Measurements from ENCODE around the gene PEX14.

The PEX14 gene

DNA sequence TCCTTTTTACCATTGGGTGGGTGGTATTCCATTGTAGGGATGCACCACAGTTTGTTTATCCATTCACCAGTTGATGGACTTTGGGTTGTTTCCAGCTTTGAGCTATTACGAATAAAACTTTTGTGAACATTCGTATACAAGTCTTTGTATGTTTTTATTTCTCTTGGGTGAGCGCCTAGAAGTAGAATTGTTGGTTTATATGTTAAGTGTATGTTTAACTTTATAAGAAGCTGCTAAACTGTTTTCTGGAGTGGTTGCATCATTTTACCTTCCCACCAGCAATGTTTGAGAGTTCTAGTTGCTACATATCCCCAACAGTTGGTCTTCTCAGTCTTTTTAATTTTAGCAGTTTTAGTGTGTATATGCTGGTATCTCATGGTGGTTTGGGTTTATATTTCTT, 132.5 kb downstream of the PEX14 start:
- no peaks in the 10 kb centered on the region for H3K36me3 ChIP-seq (ENCODE audit: insufficient read depth, low read length)
- H3K9me3 ChIP-seq (ENCODE audit: low read length) = no peaks in the 10 kb centered on the region
- H3K79me2 ChIP-seq (ENCODE audit: insufficient read depth, low read length) = no peaks in the 10 kb centered on the region
- H3K27me3 ChIP-seq (ENCODE audit: insufficient read depth, low read length) = no peaks in the 10 kb centered on the region
- no peak overlapping the region for H3K4me3 ChIP-seq (ENCODE audit: low read depth, low read length, poor library complexity, severe bottlenecking)
- no peak for TF ChIP-seq EZH2 (IDR thresholded peaks at IDR 0.05; ENCODE audit: borderline replicate concordance, low read length)
- H3K4me2 ChIP-seq (ENCODE audit: low read length) = no peak overlapping the region
- H2AFZ ChIP-seq (ENCODE audit: low read length) = no peak overlapping the region
- H3K27ac ChIP-seq (ENCODE audit: low read depth, low read length, poor library complexity, severe bottlenecking) = no peak overlapping the region
- no peaks in the 10 kb centered on the region for H3K4me1 ChIP-seq (ENCODE audit: insufficient read depth, low read length, severe bottlenecking)
- no peak overlapping the region for H3K9ac ChIP-seq (ENCODE audit: low read length)
- no peaks in the 10 kb centered on the region for H3F3A ChIP-seq (ENCODE audit: insufficient read depth, low read length)
- no peaks in the 10 kb centered on the region for H3K9me2 ChIP-seq (ENCODE audit: low read depth, low read length)
- H4K20me1 ChIP-seq (ENCODE audit: insufficient read depth, low read length) = no peaks in the 10 kb centered on the region

DNA sequence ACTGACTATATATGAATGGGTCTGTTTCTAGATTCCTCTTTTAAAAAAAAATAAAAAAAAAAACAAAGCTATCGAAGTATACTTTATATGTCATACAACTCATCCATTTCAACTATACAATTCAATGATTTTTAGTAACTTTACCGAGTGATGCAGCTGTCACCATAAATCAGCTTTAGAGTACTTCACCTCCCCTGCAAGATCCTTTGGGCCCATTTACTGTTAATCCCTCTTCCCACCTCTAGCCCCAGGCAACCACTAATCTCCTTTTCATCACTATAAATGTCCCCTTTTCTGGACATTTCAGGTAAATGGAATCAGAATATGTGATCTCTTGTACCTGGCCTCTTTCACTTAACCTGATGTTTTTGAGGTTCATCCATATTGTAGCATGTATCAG, 133.9 kb downstream of the PEX14 start:
- no peak overlapping the region for H3K4me3 ChIP-seq (ENCODE audit: low read depth, low read length, poor library complexity, severe bottlenecking)
- no peak overlapping the region for H3K27ac ChIP-seq (ENCODE audit: low read depth, low read length, poor library complexity, severe bottlenecking)
- no peak overlapping the region for H2AFZ ChIP-seq (ENCODE audit: low read length)
- no peak overlapping the region for H3K4me2 ChIP-seq (ENCODE audit: low read length)
- no peak overlapping the region for H3K9ac ChIP-seq (ENCODE audit: low read length)
- no peaks in the 10 kb centered on the region for H3K9me2 ChIP-seq (ENCODE audit: low read depth, low read length)
- no peaks in the 10 kb centered on the region for H3K9me3 ChIP-seq (ENCODE audit: low read length)
- H3F3A ChIP-seq (ENCODE audit: insufficient read depth, low read length) = no peaks in the 10 kb centered on the region
- TF ChIP-seq EZH2 (IDR thresholded peaks at IDR 0.05; ENCODE audit: borderline replicate concordance, low read length) = no peak
- TF ChIP-seq CTCF (IDR thresholded peaks at IDR 0.05; ENCODE audit: low read length) = no peak
- H3K79me2 ChIP-seq (ENCODE audit: insufficient read depth, low read length) = no peaks in the 10 kb centered on the region
- no peaks in the 10 kb centered on the region for H3K27me3 ChIP-seq (ENCODE audit: insufficient read depth, low read length)
- no peaks in the 10 kb centered on the region for H3K4me1 ChIP-seq (ENCODE audit: insufficient read depth, low read length, severe bottlenecking)
- H4K20me1 ChIP-seq (ENCODE audit: insufficient read depth, low read length) = no peaks in the 10 kb centered on the region
- H3K36me3 ChIP-seq (ENCODE audit: insufficient read depth, low read length) = no peaks in the 10 kb centered on the region

DNA sequence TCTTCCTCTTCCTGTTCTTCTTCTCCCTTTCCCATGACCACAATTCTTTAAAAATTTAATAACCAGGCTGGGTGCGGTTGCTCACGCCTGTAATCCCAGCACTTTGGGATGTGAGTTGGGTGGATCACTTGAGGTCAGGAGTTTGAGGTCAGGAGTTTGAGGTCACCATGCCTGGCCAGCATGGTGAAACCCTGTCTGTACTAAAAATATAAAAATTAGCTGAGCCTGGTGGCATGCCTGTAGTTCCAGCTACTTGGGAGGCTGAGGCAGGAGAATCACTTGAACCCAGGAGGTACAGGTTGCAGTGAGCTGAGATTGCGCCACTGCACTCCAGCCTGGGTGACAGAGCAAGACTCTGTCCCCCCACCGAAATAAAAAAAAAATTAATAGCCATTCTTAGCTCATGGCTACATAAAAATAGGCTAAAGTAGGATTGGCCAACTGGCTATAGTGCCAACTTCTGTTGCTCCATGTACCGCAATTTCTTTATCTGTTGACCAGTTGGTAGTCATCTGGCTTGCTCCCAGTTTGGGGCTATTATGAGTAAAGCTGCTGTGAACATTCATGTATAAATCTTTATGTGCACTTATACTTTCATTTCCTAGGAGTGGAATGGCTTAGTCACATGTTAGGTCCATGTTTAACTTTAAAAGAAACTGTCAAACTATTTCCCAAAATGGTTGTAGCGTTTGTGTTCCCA, 136.3 kb downstream of the PEX14 start:
- Histone ChIP-seq H3K4me1 (ENCODE audit: insufficient read depth, low read length, severe bottlenecking) (no peaks in the 10 kb centered on the region), H2AFZ (ENCODE audit: low read length) (no peak overlapping the region), H3K27ac (ENCODE audit: low read depth, low read length, poor library complexity, severe bottlenecking) (no peak overlapping the region), H3K4me3 (ENCODE audit: low read depth, low read length, poor library complexity, severe bottlenecking) (no peak overlapping the region), H3K9me2 (ENCODE audit: low read depth, low read length) (no peaks in the 10 kb centered on the region), H3F3A (ENCODE audit: insufficient read depth, low read length) (no peaks in the 10 kb centered on the region), H3K27me3 (ENCODE audit: insufficient read depth, low read length) (no peaks in the 10 kb centered on the region), H3K9me3 (ENCODE audit: low read length) (no peaks in the 10 kb centered on the region), H4K20me1 (ENCODE audit: insufficient read depth, low read length) (no peaks in the 10 kb centered on the region), H3K36me3 (ENCODE audit: insufficient read depth, low read length) (no peaks in the 10 kb centered on the region), H3K4me2 (ENCODE audit: low read length) (no peak overlapping the region), H3K79me2 (ENCODE audit: insufficient read depth, low read length) (no peaks in the 10 kb centered on the region), H3K9ac (ENCODE audit: low read length) (no peak overlapping the region)
- TF ChIP-seq CTCF (IDR thresholded peaks at IDR 0.05; ENCODE audit: low read length) (no peak), EZH2 (IDR thresholded peaks at IDR 0.05; ENCODE audit: borderline replicate concordance, low read length) (no peak)
